Loucy (cell line): ENCODE measurements around the gene PRKN.

Experiments used
- H2AFZ ChIP-seq: fragments of 200-600 bp; sonication (generic); 2 replicates; pipeline ENCODE4 v1.6.0; 2016; ENCODE audit warnings: antibody characterized with exemption, mild to moderate bottlenecking, low read length, moderate library complexity
- H3F3A ChIP-seq: fragments of 200-600 bp; 2 replicates; pipeline ENCODE4 v1.6.0; 2016; ENCODE audit warnings: antibody characterized with exemption, low read depth, mild to moderate bottlenecking
- H3K27me3 ChIP-seq: fragments of 200-600 bp; sonication (generic); 2 replicates; pipeline ENCODE4 v1.6.1; 2014; ENCODE audit warnings: low read length, mild to moderate bottlenecking; ENCODE audit not compliant: insufficient read depth, poor library complexity, severe bottlenecking
- H3K36me3 ChIP-seq: fragments of 200-600 bp; sonication (generic); 2 replicates; pipeline ENCODE4 v1.6.1; 2016; ENCODE audit warnings: low read length; ENCODE audit not compliant: insufficient read depth
- H3K4me1 ChIP-seq: fragments of 200-600 bp; sonication (generic); 2 replicates; pipeline ENCODE4 v1.5.1; 2014; ENCODE audit warnings: low read length, mild to moderate bottlenecking; ENCODE audit not compliant: insufficient read depth, poor library complexity, severe bottlenecking
- H3K4me2 ChIP-seq: fragments of 200-600 bp; sonication (generic); 2 replicates; pipeline ENCODE4 v1.6.0; 2014; ENCODE audit warnings: antibody characterized with exemption, low read length, low read depth, mild to moderate bottlenecking; ENCODE audit not compliant: poor library complexity, severe bottlenecking
- H3K4me3 ChIP-seq: fragments of 200-600 bp; sonication (generic); 2 replicates; pipeline ENCODE4 v1.5.1; 2014; ENCODE audit warnings: low read length, mild to moderate bottlenecking, mixed read lengths; ENCODE audit not compliant: poor library complexity, severe bottlenecking
- H3K79me2 ChIP-seq: fragments of 200-600 bp; sonication (generic); 2 replicates; pipeline ENCODE4 v1.6.1; 2014; ENCODE audit warnings: low read length; ENCODE audit not compliant: insufficient read depth
- H3K9ac ChIP-seq: fragments of 200-600 bp; sonication (generic); 2 replicates; pipeline ENCODE4 v1.6.0; 2014; ENCODE audit warnings: mild to moderate bottlenecking, low read depth, low read length, moderate library complexity; ENCODE audit not compliant: poor library complexity, severe bottlenecking
- H3K9me2 ChIP-seq: fragments of 200-600 bp; sonication (generic); replicated peaks from 2 replicates; pipeline ENCODE4 v1.6.1; 2016; ENCODE audit warnings: low read depth, low read length, mixed read lengths
- H3K9me3 ChIP-seq: fragments of 200-600 bp; sonication (generic); 2 replicates; pipeline ENCODE4 v1.6.1; 2014; ENCODE audit warnings: mild to moderate bottlenecking, antibody characterized with exemption, low read length, low read depth; ENCODE audit not compliant: insufficient read depth
- H4K20me1 ChIP-seq: fragments of 200-600 bp; sonication (generic); 2 replicates; pipeline ENCODE4 v1.6.0; 2014; ENCODE audit warnings: antibody characterized with exemption, low read length, mild to moderate bottlenecking; ENCODE audit not compliant: insufficient read depth, poor library complexity, severe bottlenecking
- EZH2phosphoT487 ChIP-seq: fragments of 200-600 bp; IDR thresholded peaks from 2 replicates; pipeline ENCODE4 v1.6.1; 2018; ENCODE audit warnings: antibody characterized with exemption, mild to moderate bottlenecking, moderate library complexity, borderline replicate concordance
- TF ChIP-seq, protein P1 (sequence below): fragments of 200-600 bp; sonication (generic); conservative IDR thresholded peaks from 2 replicates; pipeline ENCODE4 v1.5.1; 2014; ENCODE audit warnings: mild to moderate bottlenecking, antibody characterized with exemption, low read length

The PRKN gene

DNA sequence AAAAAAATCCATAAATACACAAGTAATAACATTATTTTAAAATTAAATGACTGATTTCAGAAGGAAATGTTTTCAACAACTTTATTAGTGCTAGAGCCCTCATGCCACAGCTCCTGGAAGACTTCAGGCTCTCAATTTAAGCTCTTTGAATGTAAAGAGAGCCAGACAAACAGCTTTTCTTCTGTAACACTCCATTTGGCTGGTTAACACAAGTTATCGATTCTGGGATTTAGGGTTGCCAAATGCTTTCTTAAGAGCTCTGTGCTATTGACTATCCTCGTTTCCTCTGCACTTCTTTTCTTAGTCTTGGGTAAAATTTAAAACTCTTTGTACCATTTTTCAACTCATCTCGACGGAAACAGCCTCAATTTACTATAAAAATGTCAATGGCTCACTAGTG is 402.5 kb downstream of the PRKN start:
- Histone ChIP-seq H3K4me3 (no peak overlapping the region), H3K27me3 (no peaks in the 10 kb centered on the region), H3F3A (no peaks in the 10 kb centered on the region), H3K9me2 (no peaks in the 10 kb centered on the region), H3K9ac (no peak overlapping the region), H3K4me2 (no peak overlapping the region), H2AFZ (no peak overlapping the region), H3K4me1 (no peaks in the 10 kb centered on the region), H4K20me1 (no peaks in the 10 kb centered on the region), H3K36me3 (no peaks in the 10 kb centered on the region), H3K9me3 (peaks cover 9% of the 10 kb centered on the region; the same call in 1 of the 2 replicates), H3K79me2 (no peaks in the 10 kb centered on the region)
- no peak for TF ChIP-seq EZH2phosphoT487
- TF ChIP-seq, protein P1, sequence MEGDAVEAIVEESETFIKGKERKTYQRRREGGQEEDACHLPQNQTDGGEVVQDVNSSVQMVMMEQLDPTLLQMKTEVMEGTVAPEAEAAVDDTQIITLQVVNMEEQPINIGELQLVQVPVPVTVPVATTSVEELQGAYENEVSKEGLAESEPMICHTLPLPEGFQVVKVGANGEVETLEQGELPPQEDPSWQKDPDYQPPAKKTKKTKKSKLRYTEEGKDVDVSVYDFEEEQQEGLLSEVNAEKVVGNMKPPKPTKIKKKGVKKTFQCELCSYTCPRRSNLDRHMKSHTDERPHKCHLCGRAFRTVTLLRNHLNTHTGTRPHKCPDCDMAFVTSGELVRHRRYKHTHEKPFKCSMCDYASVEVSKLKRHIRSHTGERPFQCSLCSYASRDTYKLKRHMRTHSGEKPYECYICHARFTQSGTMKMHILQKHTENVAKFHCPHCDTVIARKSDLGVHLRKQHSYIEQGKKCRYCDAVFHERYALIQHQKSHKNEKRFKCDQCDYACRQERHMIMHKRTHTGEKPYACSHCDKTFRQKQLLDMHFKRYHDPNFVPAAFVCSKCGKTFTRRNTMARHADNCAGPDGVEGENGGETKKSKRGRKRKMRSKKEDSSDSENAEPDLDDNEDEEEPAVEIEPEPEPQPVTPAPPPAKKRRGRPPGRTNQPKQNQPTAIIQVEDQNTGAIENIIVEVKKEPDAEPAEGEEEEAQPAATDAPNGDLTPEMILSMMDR = no peak

DNA sequence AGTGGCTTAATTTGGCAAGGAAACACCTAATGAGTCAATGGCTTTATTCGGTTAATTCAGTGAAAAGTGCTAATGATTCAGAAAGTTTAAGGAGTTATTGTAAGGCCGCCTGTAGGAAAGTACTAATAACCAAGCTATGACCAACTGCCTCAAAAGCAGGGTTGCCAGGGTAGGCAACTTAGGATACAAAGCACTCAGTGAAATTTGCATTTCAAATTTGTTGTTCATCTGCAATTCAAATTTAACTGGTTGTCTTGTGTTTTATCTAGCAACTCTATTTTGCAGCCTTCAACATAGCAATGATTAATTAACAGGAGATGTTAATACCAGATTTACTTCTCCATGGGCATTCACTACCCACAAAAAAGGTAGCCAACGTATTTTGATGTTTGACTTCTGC is 412.3 kb downstream of the PRKN start:
- no peak overlapping the region for H3K9ac ChIP-seq
- H4K20me1 ChIP-seq = no peaks in the 10 kb centered on the region
- no peaks in the 10 kb centered on the region for H3K4me1 ChIP-seq
- H3K4me3 ChIP-seq = no peak overlapping the region
- H2AFZ ChIP-seq = no peak overlapping the region
- no peaks in the 10 kb centered on the region for H3K27me3 ChIP-seq
- no peaks in the 10 kb centered on the region for H3F3A ChIP-seq
- H3K9me2 ChIP-seq = no peaks in the 10 kb centered on the region
- H3K9me3 ChIP-seq = no peaks in the 10 kb centered on the region
- H3K4me2 ChIP-seq = no peak overlapping the region
- no peaks in the 10 kb centered on the region for H3K79me2 ChIP-seq
- no peaks in the 10 kb centered on the region for H3K36me3 ChIP-seq
- TF ChIP-seq EZH2phosphoT487 = no peak
- TF ChIP-seq, protein P1 = no peak

DNA sequence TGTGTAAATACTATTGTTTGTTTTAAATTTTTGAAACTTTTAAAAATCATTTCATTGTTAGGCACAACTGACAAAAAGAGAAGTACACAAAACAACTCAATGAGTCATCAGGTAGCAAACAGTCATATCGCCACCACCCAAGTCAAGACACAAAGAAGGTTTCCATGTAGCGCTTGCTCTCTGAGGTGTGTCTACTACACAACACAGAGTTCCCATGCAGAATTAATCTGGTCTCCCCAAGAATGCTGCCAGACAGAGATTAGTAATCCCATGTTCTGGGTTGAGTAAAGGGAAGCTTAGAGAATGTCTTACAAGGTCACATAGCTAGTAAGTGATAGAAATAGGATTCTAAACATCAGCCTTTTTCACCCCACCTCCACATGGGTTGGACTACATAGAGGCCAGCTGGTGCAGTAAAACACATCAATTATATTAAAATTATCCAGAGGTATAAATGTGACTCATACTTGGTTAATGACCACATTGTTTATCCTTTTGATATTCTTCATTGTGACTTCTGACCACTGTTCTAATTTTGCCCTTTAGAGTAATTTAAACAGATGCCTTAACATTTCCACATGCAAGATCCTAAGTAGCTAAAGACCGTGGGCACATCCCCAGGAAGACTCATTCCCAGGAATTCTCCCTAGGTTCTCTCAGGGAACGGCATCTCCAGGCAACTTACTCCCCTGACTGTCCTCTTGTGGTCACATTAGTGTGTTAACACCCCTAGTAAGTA is 413.5 kb downstream of the PRKN start:
- Histone ChIP-seq H3K36me3 (no peaks in the 10 kb centered on the region), H3K4me2 (no peak overlapping the region), H2AFZ (no peak overlapping the region), H4K20me1 (no peaks in the 10 kb centered on the region), H3K9me3 (no peaks in the 10 kb centered on the region), H3F3A (no peaks in the 10 kb centered on the region), H3K4me1 (no peaks in the 10 kb centered on the region), H3K4me3 (no peak overlapping the region), H3K27me3 (no peaks in the 10 kb centered on the region), H3K79me2 (no peaks in the 10 kb centered on the region), H3K9ac (no peak overlapping the region), H3K9me2 (no peaks in the 10 kb centered on the region)
- TF ChIP-seq EZH2phosphoT487 = no peak
- TF ChIP-seq, protein P1 = no peak
